Loucy (cell line): ENCODE data around the gene TLE3.

ENCODE experiments used
- H2AFZ ChIP-seq: fragments of 200-600 bp; sonication (generic); 2 replicates; pipeline ENCODE4 v1.6.0; 2016; ENCODE audit warnings: antibody characterized with exemption, mild to moderate bottlenecking, low read length, moderate library complexity
- H3F3A ChIP-seq: fragments of 200-600 bp; 2 replicates; pipeline ENCODE4 v1.6.0; 2016; ENCODE audit warnings: antibody characterized with exemption, low read depth, mild to moderate bottlenecking
- H3K27me3 ChIP-seq: fragments of 200-600 bp; sonication (generic); 2 replicates; pipeline ENCODE4 v1.6.1; 2014; ENCODE audit warnings: low read length, mild to moderate bottlenecking; ENCODE audit not compliant: insufficient read depth, poor library complexity, severe bottlenecking
- H3K36me3 ChIP-seq: fragments of 200-600 bp; sonication (generic); 2 replicates; pipeline ENCODE4 v1.6.1; 2016; ENCODE audit warnings: low read length; ENCODE audit not compliant: insufficient read depth
- H3K4me1 ChIP-seq: fragments of 200-600 bp; sonication (generic); 2 replicates; pipeline ENCODE4 v1.5.1; 2014; ENCODE audit warnings: low read length, mild to moderate bottlenecking; ENCODE audit not compliant: insufficient read depth, poor library complexity, severe bottlenecking
- H3K4me2 ChIP-seq: fragments of 200-600 bp; sonication (generic); 2 replicates; pipeline ENCODE4 v1.6.0; 2014; ENCODE audit warnings: antibody characterized with exemption, low read length, low read depth, mild to moderate bottlenecking; ENCODE audit not compliant: poor library complexity, severe bottlenecking
- H3K4me3 ChIP-seq: fragments of 200-600 bp; sonication (generic); 2 replicates; pipeline ENCODE4 v1.5.1; 2014; ENCODE audit warnings: low read length, mild to moderate bottlenecking, mixed read lengths; ENCODE audit not compliant: poor library complexity, severe bottlenecking
- H3K79me2 ChIP-seq: fragments of 200-600 bp; sonication (generic); 2 replicates; pipeline ENCODE4 v1.6.1; 2014; ENCODE audit warnings: low read length; ENCODE audit not compliant: insufficient read depth
- H3K9ac ChIP-seq: fragments of 200-600 bp; sonication (generic); 2 replicates; pipeline ENCODE4 v1.6.0; 2014; ENCODE audit warnings: mild to moderate bottlenecking, low read depth, low read length, moderate library complexity; ENCODE audit not compliant: poor library complexity, severe bottlenecking
- H3K9me2 ChIP-seq: fragments of 200-600 bp; sonication (generic); replicated peaks from 2 replicates; pipeline ENCODE4 v1.6.1; 2016; ENCODE audit warnings: low read depth, low read length, mixed read lengths
- H3K9me3 ChIP-seq: fragments of 200-600 bp; sonication (generic); 2 replicates; pipeline ENCODE4 v1.6.1; 2014; ENCODE audit warnings: mild to moderate bottlenecking, antibody characterized with exemption, low read length, low read depth; ENCODE audit not compliant: insufficient read depth
- H4K20me1 ChIP-seq: fragments of 200-600 bp; sonication (generic); 2 replicates; pipeline ENCODE4 v1.6.0; 2014; ENCODE audit warnings: antibody characterized with exemption, low read length, mild to moderate bottlenecking; ENCODE audit not compliant: insufficient read depth, poor library complexity, severe bottlenecking
- EZH2phosphoT487 ChIP-seq: fragments of 200-600 bp; IDR thresholded peaks from 2 replicates; pipeline ENCODE4 v1.6.1; 2018; ENCODE audit warnings: antibody characterized with exemption, mild to moderate bottlenecking, moderate library complexity, borderline replicate concordance
- TF ChIP-seq, protein P1 (sequence below): fragments of 200-600 bp; sonication (generic); conservative IDR thresholded peaks from 2 replicates; pipeline ENCODE4 v1.5.1; 2014; ENCODE audit warnings: mild to moderate bottlenecking, antibody characterized with exemption, low read length

Gene TLE3

DNA sequence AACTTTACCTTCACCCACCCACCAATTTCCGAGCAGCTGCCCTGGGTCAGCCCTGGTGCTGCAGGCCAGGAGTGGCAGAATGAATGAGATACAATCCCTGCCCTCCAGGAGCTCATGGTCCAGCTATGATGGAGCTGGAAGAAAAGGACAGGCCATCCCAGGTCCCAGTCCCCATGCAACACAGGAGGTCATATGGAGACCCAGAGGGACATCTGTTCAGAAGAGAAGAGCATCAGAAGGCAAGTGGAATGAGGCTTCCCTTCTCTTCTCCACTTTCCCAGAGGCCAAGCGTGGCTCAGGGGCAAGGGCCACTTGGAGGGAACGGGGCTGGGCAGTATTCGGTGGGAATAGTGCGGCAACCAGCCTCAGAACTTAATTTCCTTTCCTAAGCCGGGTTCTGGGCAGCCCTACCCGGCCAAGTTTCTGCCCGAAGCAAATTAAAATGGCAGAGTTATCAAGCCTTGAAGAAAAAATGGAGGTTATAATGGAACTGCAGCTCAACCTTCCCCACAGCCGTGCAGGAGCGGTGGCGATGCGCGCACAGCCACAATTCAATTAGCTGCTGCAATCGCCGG lies 35.9 kb downstream of the TLE3 start:
- no peak overlapping the region for H3K4me2 ChIP-seq
- H3K36me3 ChIP-seq, result peaks cover 99% of the 10 kb centered on the region
- H3K9me3 ChIP-seq, result no peaks in the 10 kb centered on the region
- TF ChIP-seq, protein P1, sequence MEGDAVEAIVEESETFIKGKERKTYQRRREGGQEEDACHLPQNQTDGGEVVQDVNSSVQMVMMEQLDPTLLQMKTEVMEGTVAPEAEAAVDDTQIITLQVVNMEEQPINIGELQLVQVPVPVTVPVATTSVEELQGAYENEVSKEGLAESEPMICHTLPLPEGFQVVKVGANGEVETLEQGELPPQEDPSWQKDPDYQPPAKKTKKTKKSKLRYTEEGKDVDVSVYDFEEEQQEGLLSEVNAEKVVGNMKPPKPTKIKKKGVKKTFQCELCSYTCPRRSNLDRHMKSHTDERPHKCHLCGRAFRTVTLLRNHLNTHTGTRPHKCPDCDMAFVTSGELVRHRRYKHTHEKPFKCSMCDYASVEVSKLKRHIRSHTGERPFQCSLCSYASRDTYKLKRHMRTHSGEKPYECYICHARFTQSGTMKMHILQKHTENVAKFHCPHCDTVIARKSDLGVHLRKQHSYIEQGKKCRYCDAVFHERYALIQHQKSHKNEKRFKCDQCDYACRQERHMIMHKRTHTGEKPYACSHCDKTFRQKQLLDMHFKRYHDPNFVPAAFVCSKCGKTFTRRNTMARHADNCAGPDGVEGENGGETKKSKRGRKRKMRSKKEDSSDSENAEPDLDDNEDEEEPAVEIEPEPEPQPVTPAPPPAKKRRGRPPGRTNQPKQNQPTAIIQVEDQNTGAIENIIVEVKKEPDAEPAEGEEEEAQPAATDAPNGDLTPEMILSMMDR, result no peak
- no peaks in the 10 kb centered on the region for H3K27me3 ChIP-seq
- no peak overlapping the region for H3K9ac ChIP-seq
- peaks cover 15% of the 10 kb centered on the region for H3K79me2 ChIP-seq
- no peak overlapping the region for H3K4me3 ChIP-seq
- no peaks in the 10 kb centered on the region for H3K9me2 ChIP-seq
- no peak overlapping the region for H2AFZ ChIP-seq
- H3F3A ChIP-seq, result no peaks in the 10 kb centered on the region
- H4K20me1 ChIP-seq, result peaks cover 36% of the 10 kb centered on the region
- no peaks in the 10 kb centered on the region for H3K4me1 ChIP-seq

DNA sequence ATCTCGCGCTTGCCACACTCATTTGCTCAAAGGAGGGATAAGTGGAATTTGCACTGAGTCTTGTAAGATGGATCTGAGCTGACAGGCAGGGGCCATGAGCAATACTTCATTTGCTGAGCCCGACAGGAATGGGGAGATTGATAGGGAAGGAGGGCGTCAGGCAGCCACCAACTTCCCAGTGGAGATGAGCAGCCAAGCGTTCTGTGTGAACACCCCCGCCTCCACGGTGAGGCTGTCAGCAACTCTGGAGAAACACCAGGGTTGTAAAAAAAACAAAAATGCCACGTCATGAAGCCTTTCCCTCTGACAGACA lies 36.8 kb downstream of the TLE3 start:
- Histone ChIP-seq H3K36me3 (peaks cover 99% of the 10 kb centered on the region), H3K4me3 (no peak overlapping the region), H3K79me2 (peaks cover 7% of the 10 kb centered on the region; the same call in 1 of the 2 replicates), H2AFZ (no peak overlapping the region), H3K9ac (no peak overlapping the region), H3K27me3 (no peaks in the 10 kb centered on the region), H3K4me2 (no peak overlapping the region), H3K4me1 (no peaks in the 10 kb centered on the region), H3K9me2 (no peaks in the 10 kb centered on the region), H3F3A (no peaks in the 10 kb centered on the region), H3K9me3 (no peaks in the 10 kb centered on the region), H4K20me1 (peaks cover 29% of the 10 kb centered on the region)
- TF ChIP-seq EZH2phosphoT487, result no peak
- TF ChIP-seq, protein P1, result no peak

DNA sequence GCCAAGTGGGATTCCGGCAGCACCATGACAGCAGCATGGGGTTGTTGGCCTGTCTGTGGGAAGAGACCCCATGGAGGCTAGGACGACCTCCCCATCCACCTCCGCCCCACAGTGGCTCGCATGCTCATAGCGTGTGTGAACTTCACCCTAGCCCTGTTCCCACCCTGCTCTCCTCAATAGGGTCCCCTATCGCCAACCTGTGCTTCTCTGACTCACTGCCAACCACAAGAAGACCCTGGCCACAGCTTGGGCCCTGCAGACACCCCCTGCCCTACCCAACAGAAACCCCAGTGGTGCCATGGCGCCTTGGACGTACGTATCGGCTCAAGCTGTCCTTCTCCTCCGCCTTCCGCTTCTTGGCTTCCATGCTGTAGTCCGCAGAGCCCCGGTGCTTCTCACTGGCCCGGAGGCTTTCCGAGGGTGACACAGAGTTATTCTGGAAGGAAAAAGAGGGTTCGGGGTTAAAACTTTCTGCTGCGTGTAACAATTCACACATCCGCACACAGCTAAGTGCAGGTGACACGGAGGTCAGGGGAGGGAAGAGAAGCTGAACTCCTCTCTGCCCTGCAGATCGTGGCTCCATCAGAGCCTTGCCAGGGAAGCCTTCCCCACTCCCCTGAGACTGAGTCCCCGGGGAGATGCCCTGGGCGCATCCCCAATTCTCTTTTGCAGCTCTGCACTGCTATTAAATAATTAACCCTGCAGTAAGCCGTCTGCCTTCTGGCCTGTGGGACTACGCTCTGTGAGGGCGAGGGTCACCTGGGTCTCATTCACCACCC lies 37.3 kb downstream of the TLE3 start:
- H3K79me2 ChIP-seq, result peaks cover 6% of the 10 kb centered on the region; the same call in 1 of the 2 replicates
- H2AFZ ChIP-seq, result no peak overlapping the region
- TF ChIP-seq, protein P1, result no peak
- no peak for TF ChIP-seq EZH2phosphoT487
- H3K4me2 ChIP-seq, result no peak overlapping the region
- no peaks in the 10 kb centered on the region for H3K9me3 ChIP-seq
- H3K36me3 ChIP-seq, result peaks cover 99% of the 10 kb centered on the region
- H4K20me1 ChIP-seq, result peaks cover 24% of the 10 kb centered on the region
- H3K4me3 ChIP-seq, result no peak overlapping the region
- H3K27me3 ChIP-seq, result no peaks in the 10 kb centered on the region
- no peaks in the 10 kb centered on the region for H3F3A ChIP-seq
- H3K9me2 ChIP-seq, result no peaks in the 10 kb centered on the region
- no peak overlapping the region for H3K9ac ChIP-seq
- H3K4me1 ChIP-seq, result no peaks in the 10 kb centered on the region
